SU-DHL-6 (cell line): ENCODE data around the gene PPP1R12C.

Source experiments
- EZH2phosphoT487 ChIP-seq: fragments of 200-600 bp; sonication (generic), shearing (Covaris generic); conservative IDR thresholded peaks from 2 replicates; pipeline ENCODE4 v1.6.1; 2018; ENCODE audit warnings: mild to moderate bottlenecking, antibody characterized with exemption, low read length, moderate library complexity, mixed read lengths
- TF ChIP-seq, protein P1 (sequence below): fragments of 200-600 bp; sonication (generic); IDR thresholded peaks from one replicate; pipeline ENCODE4 v1.5.1; 2017; ENCODE audit warnings: antibody characterized with exemption, mild to moderate bottlenecking, low read length, moderate library complexity; ENCODE audit not compliant: insufficient read depth, poor library complexity, severe bottlenecking

GRCh38 chr19:55087542-55087901, 29.9 kb downstream of the PPP1R12C start:
- TF ChIP-seq EZH2phosphoT487 = no peak
- TF ChIP-seq, protein P1, sequence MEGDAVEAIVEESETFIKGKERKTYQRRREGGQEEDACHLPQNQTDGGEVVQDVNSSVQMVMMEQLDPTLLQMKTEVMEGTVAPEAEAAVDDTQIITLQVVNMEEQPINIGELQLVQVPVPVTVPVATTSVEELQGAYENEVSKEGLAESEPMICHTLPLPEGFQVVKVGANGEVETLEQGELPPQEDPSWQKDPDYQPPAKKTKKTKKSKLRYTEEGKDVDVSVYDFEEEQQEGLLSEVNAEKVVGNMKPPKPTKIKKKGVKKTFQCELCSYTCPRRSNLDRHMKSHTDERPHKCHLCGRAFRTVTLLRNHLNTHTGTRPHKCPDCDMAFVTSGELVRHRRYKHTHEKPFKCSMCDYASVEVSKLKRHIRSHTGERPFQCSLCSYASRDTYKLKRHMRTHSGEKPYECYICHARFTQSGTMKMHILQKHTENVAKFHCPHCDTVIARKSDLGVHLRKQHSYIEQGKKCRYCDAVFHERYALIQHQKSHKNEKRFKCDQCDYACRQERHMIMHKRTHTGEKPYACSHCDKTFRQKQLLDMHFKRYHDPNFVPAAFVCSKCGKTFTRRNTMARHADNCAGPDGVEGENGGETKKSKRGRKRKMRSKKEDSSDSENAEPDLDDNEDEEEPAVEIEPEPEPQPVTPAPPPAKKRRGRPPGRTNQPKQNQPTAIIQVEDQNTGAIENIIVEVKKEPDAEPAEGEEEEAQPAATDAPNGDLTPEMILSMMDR = no peak
